Spleen (tissue), 13 donors: ENCODE measurements around the gene NT5C. TPM values are rescaled to one million over a fixed set of nuclear protein-coding genes. Genes with fewer than 3 reads are reported as not detected.

Source experiments
- DNase-seq: peaks from one replicate; pipeline ENCODE4 v3.0.0-alpha.2; 2020
- H3K27ac ChIP-seq, 8 donors: fragments of 200-600 bp; sonication (generic) in 7 of 8; 1 replicate in 4 of 8; 2 replicates in 4 of 8; pipeline versions ENCODE4 v1.5.0 to v1.8.0; 2016 to 2021; ENCODE audit warnings: inconsistent platforms in 4 of 8, mild to moderate bottlenecking in 4 of 8, moderate library complexity in 1 of 8
- H3K27me3 ChIP-seq, 7 donors: fragments of 200-600 bp; sonication (generic) in 6 of 7; replicated peaks in 1 of 7; 1 replicate in 4 of 7; 2 replicates in 3 of 7; pipeline versions ENCODE4 v1.5.0 to v1.8.0; 2016 to 2021; ENCODE audit warnings: inconsistent platforms in 3 of 7, mild to moderate bottlenecking in 1 of 7
- H3K36me3 ChIP-seq, 6 donors: fragments of 200-600 bp; sonication (generic) in 5 of 6; 1 replicate in 4 of 6; 2 replicates in 2 of 6; pipeline versions ENCODE4 v1.5.0 to v1.8.0; 2016 to 2021; ENCODE audit warnings: inconsistent platforms in 2 of 6
- H3K4me1 ChIP-seq, 6 donors: fragments of 200-600 bp; sonication (generic) in 5 of 6; 1 replicate in 3 of 6; 2 replicates in 3 of 6; pipeline versions ENCODE4 v1.5.0 to v1.8.0; 2016 to 2021; ENCODE audit warnings: inconsistent platforms in 3 of 6
- H3K4me3 ChIP-seq, 8 donors: fragments of 200-600 bp; sonication (generic) in 7 of 8; 1 replicate in 4 of 8; 2 replicates in 4 of 8; pipeline versions ENCODE4 v1.5.0 to v1.8.0; 2016 to 2021; ENCODE audit warnings: inconsistent platforms in 4 of 8, mild to moderate bottlenecking in 4 of 8, moderate library complexity in 2 of 8
- H3K9me3 ChIP-seq, 8 donors: fragments of 200-600 bp; sonication (generic) in 7 of 8; 1 replicate in 4 of 8; 2 replicates in 4 of 8; pipeline versions ENCODE4 v1.5.0 to v1.8.0; 2016 to 2021; ENCODE audit warnings: inconsistent platforms in 4 of 8
- CTCF ChIP-seq, 11 experiments: fragments of 200-600 bp in 7 of 11; fragments of 450-650 bp in 4 of 11; sonication (generic) in 4 of 11; IDR thresholded peaks in 8 of 11; conservative IDR thresholded peaks in 3 of 11; 1 replicate in 7 of 11; 2 replicates in 4 of 11; pipeline versions ENCODE4 v1.4.0 to v1.8.0; 2016 to 2021; ENCODE audit warnings: antibody characterized with exemption in 11 of 11, inconsistent platforms in 4 of 11, mild to moderate bottlenecking in 1 of 11
- POLR2A ChIP-seq, 3 donors: fragments of 450-650 bp; IDR thresholded peaks; one replicate each; pipeline ENCODE4 v1.5.1; 2017; ENCODE audit warnings: antibody characterized with exemption in 3 of 3, mild to moderate bottlenecking in 1 of 3
- POLR2AphosphoS5 ChIP-seq, 3 donors: sonication (generic); formaldehyde crosslinking; IDR thresholded peaks; one replicate each; pipeline ENCODE4 v1.5.1; 2017; ENCODE audit warnings: antibody characterized with exemption in 3 of 3
- WGBS, 5 donors: extraction: QIAGEN DNeasy Blood & Tissue Kit in 3 of 5; methylation state at CpG; one replicate each; pipeline versions ENCODE4 v1.1.5 to v1.1.7; 2013 to 2018; 5-methylcytosine and 5-hydroxymethylcytosine counted together
- intact Hi-C: fragments of 100-400 bp; cut with DNase I; formaldehyde crosslinking; loops from one replicate; pipeline ENCODE4 v1.15.0; 2023; ENCODE audit warnings: low total_unique reads
- long read RNA-seq, 2 donors: transcript quantifications; one replicate each; lab custom pipeline, GENCODE V29; 2026
- polyA plus RNA-seq, 3 donors: library from polyadenylated mRNA; stranded (reverse); fragments of 200-250 nt; gene quantifications; one replicate each; pipeline ENCODE4 v1.2.1, GENCODE V29; 2013
- total RNA-seq, 7 donors: library from RNA; depleted of rRNA in 3 of 7; stranded (reverse); fragments of >200 nt in 3 of 7; fragmentation: NEBNext Ultra II Directional in 4 of 7; extraction: Animal tissue kit (Norgen Biotek cat#: 25700) in 4 of 7; gene quantifications; one replicate each; pipeline versions ENCODE4 v1.1.0 to v1.2.1, GENCODE V29; 2016 to 2021
- donor health status: healthy with polysubstance abuse.
- donor health status: DM: no; HTN: no; CAD: no; lungs with moderate emphysema.
- donor health status: DM: no; HTN: no; CAD: no.
- donor health status: Bipolar disorder and iron deficiency.
- donor health status: healthy.
- donor health status: DM: no; HTN: no; CAD: no.
- donor health status: DM: yes; HTN: yes; CAD: no.

The NT5C gene
- total RNA-seq (10 to 100 TPM; 48.2 to 77.9 (median 54.6) TPM), polyA plus RNA-seq (100 to 1,000 TPM; 105 to 145 (median 139) TPM)
- long read RNA-seq, donor 1, transcript NT5C-201 (5 exons, 954 nt), result major isoform, 16 of 30 reads
- long read RNA-seq, donor 1, partial matches to known transcripts, result 0 of 30 reads
- long read RNA-seq, donor 1, other reads (novel, unspliced or antisense), result 0 of 30 reads
- long read RNA-seq, donor 2, transcript NT5C-201 (5 exons, 954 nt), result major isoform, 15 of 30 reads
- long read RNA-seq, donor 2, partial matches to known transcripts, result 0 of 30 reads
- long read RNA-seq, donor 2, other reads (novel, unspliced or antisense), result 0 of 30 reads

- Histone ChIP-seq H3K4me1 (peaks cover 11 to 48% (median 29%) of the 10 kb centered on the region in 6 donors), H3K9me3 (no peaks in the 10 kb centered on the region), H3K27ac (peak within 1 kb of the TSS; percentile 88 to 96 (median 94)), H3K27me3 (no peaks in the 10 kb centered on the region), H3K4me3 (peak within 1 kb of the TSS; percentile 61 to 96 (median 88)), H3K36me3 (peaks cover 0 to 47% (median 27%) of the 10 kb centered on the region in 6 donors)
- intact Hi-C loops, result no loop called here
- 0 to 1% (median 1%) methylated on average over 34 to 82 of the region's 82 CpGs for WGBS, 5 donors
- DNase-seq, result peak; percentile 95
- TF ChIP-seq CTCF (IDR thresholded peaks at IDR 0.05 in 8 of 11, conservative IDR thresholded peaks at IDR 0.05 in 3 of 11), result peak; percentile 36 to 86 (median 72)
- TF ChIP-seq POLR2A (IDR thresholded peaks at IDR 0.05), result peak in 2 of 3 donors; percentile 30 to 49
- peak; percentile 87 to 89 (median 89) for TF ChIP-seq POLR2AphosphoS5 (IDR thresholded peaks at IDR 0.05)
Measured at GRCh38 chr17:75131278-75132017, at the start of gene NT5C. NT5C (minus strand) TSS chr17:75131742; CDS start chr17:75131707, 35 bp downstream.

- 3 to 9% (median 7%) methylated on average over 8 of the region's 8 CpGs for WGBS, 5 donors
- no peaks in the 10 kb centered on the region for H3K27me3 ChIP-seq
- peaks cover 0 to 44% (median 28%) of the 10 kb centered on the region in 6 donors for H3K36me3 ChIP-seq
- intact Hi-C loops, result no loop called here
- peak overlapping the region in 7 of 8 donors; percentile 99 to 100 (median 100) for H3K27ac ChIP-seq
- TF ChIP-seq POLR2A (IDR thresholded peaks at IDR 0.05) (no peak), POLR2AphosphoS5 (IDR thresholded peaks at IDR 0.05) (no peak), CTCF (IDR thresholded peaks at IDR 0.05 in 8 of 11, conservative IDR thresholded peaks at IDR 0.05 in 3 of 11) (no peak)
- H3K9me3 ChIP-seq, result no peaks in the 10 kb centered on the region
- H3K4me3 ChIP-seq, result peak overlapping the region; percentile 62 to 98 (median 96)
- peaks cover 17 to 70% (median 51%) of the 10 kb centered on the region in 6 donors for H3K4me1 ChIP-seq
- DNase-seq, result no peak
Measured at GRCh38 chr17:75181110-75181509, 49.6 kb upstream of the NT5C start.

- WGBS, 5 donors, result 78 to 93% (median 90%) methylated on average over 6 of the region's 6 CpGs
- Histone ChIP-seq H3K27me3 (no peaks in the 10 kb centered on the region), H3K4me3 (no peak overlapping the region), H3K4me1 (peaks cover 13 to 85% (median 51%) of the 10 kb centered on the region in 6 donors), H3K27ac (peak overlapping the region in 2 of 8 donors; percentile 4 to 9), H3K9me3 (no peaks in the 10 kb centered on the region), H3K36me3 (peaks cover 3 to 70% (median 50%) of the 10 kb centered on the region in 6 donors)
- DNase-seq, result peak; percentile 29
- no peak for TF ChIP-seq POLR2A (IDR thresholded peaks at IDR 0.05)
- intact Hi-C loops, result loop anchor here (10.0 kb wide), 1 partner anchor 64 kb away; no protein-coding TSS in a partner anchor
Measured at GRCh38 chr17:75178453-75178852, 46.9 kb upstream of the NT5C start.

GRCh38 chr17:75176625-75177024 is 45.1 kb upstream of the NT5C start:
- Histone ChIP-seq H3K27ac (peak overlapping the region in 1 of 8 donors; percentile 30), H3K36me3 (peaks cover 3 to 87% (median 64%) of the 10 kb centered on the region in 6 donors), H3K4me1 (peaks cover 12 to 92% (median 53%) of the 10 kb centered on the region in 6 donors), H3K9me3 (no peaks in the 10 kb centered on the region), H3K27me3 (no peaks in the 10 kb centered on the region), H3K4me3 (no peak overlapping the region)
- intact Hi-C loops, result loop anchor here (10.0 kb wide), 1 partner anchor 62 kb away; no protein-coding TSS in a partner anchor
- WGBS, 5 donors, result 79 to 91% (median 86%) methylated on average over 5 of the region's 5 CpGs
- TF ChIP-seq POLR2AphosphoS5 (IDR thresholded peaks at IDR 0.05), result no peak
- TF ChIP-seq POLR2A (IDR thresholded peaks at IDR 0.05), result no peak
- TF ChIP-seq CTCF (IDR thresholded peaks at IDR 0.05 in 8 of 11, conservative IDR thresholded peaks at IDR 0.05 in 3 of 11), result no peak
- DNase-seq, result no peak
